Measurements from ENCODE around the gene DNAJC25. TPM values are rescaled to one million over a fixed set of nuclear protein-coding genes. Genes with fewer than 3 reads are reported as not detected.

Gene DNAJC25
- total RNA-seq, 1 donor from 2014 or later = 4.5 TPM

DNA sequence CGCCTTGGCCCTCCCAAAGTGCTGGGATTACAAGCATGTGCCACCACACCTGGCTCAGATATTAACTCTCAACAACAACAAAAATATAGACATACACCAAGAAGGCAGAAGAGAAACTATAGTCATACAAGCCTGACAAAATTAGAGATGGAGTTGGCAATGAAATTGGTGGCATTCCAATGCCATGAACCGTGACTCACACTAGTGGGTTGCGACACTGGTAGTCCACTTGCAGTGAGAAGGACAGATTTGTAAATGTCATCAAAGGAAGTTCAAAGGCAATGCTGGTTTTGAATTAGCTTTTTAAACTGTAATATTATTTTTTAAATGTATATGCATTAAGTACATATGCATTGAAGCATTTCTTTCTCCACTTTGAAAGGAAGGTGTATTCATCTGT, 8.5 kb upstream of the DNAJC25 start:
- no peak for DNase-seq (ENCODE audit: low spot score in 2 of 2)
- FAIRE-seq = no peak

- FAIRE-seq (no peak), DNase-seq (ENCODE audit: low spot score in 2 of 2) (no peak)
These were observed 3.7 kb upstream of the DNAJC25 start for GRCh38 chr9:111627260-111627963.

DNA sequence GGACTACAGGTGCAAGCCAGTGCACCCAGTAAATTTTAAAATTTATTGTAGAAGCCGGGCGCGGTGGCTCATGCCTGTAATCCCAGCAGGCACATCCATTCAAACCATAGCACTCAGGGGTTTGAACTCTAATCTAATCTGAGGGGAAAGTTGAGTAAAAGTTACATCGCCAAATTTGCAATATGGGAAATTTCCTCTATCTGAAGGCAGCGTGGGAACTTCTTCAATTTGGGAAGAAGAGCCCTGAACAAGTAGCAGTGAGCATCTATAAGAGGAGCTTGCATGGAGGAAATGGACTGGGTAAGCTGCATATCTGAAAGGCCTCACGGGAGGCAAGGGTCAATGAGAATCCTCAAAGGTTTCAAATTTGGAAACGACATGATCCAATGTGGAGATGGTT, 2.7 kb upstream of the DNAJC25 start:
- DNase-seq (ENCODE audit: low spot score in 2 of 2) (no peak), FAIRE-seq (no peak)

- DNase-seq (ENCODE audit: low spot score in 2 of 2) (no peak), FAIRE-seq (no peak)
These were observed 761 bp upstream of the DNAJC25 start for GRCh38 chr9:111630182-111630963.

DNA sequence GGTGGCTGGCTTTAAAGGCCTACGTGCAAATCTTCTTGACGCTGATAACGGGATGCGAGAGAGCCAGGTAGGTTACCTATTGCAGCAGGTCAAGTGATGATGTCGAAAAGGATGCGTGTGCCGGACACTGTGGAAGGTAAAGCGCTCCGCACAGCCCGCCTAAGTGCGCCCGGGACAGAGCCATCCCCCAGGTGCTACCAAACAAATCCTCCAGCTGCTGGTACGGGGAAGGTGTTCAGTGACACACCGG, 245 bp upstream of the DNAJC25 start:
- DNase-seq (ENCODE audit: low spot score in 2 of 2) (no peak), FAIRE-seq (no peak)

DNA sequence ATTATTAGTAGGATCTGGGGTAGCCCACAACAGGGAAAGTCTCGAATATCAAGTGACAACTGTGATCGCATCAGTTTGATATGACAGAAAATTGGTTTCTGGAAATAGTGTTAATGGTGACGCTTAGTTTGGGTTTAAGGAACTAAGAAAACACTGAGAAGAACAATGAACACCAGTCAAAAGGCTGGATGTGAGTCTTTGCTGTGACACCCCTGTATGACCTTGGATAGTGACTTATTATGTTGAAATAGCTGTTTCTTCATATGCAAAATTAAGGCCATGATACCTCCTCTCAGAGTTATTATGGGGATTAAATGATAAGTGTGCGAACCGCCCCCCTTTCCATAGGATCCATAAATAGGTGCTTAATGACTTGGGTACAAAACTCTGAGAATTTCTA, 926 bp downstream of the DNAJC25 start:
- FAIRE-seq (no peak), DNase-seq (ENCODE audit: low spot score in 2 of 2) (no peak)

DNA sequence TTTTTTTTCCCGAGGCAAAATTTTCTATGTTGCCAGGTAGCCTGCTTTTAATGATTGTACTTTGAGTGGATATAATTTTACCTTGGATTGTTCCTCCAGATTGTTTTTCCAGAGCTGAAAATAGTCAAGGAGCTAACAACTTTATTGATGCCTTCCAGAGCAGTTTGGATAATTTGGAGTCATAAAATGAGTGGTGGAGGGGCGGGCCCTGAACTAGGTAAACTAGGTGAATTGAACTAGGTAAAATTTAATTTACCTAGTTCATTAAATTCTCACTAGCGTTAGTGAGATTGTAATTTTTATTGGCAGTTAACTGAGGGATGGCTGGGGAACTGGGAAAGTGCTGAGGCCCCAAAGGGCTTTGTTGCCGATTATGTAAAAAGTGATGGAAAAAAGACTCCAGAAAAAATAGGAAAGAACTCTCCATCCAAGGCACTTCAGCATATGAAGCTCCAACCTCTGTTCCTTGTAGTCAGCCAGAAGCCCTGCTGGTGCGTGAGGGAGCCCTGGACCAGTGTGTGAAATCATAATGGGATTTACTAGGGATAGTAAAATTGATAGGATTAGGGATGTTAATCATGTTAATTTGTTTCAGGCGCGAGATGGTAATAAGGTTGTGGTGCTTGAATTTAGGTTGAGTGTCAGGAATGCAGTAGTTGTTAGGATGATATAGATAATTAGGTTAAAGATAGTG, 1.7 kb downstream of the DNAJC25 start:
- no peak for FAIRE-seq

GRCh38 chr9:111633389-111633736, 2.2 kb downstream of the DNAJC25 start:
- no peak for DNase-seq (ENCODE audit: low spot score in 2 of 2)
- FAIRE-seq = no peak

More for the DNA sequence above, 1.7 kb downstream of the DNAJC25 start:
- no peak for DNase-seq (ENCODE audit: low spot score in 2 of 2)

GRCh38 chr9:111634860-111635259, 3.7 kb downstream of the DNAJC25 start:
- DNase-seq (ENCODE audit: low spot score in 2 of 2) (no peak), FAIRE-seq (no peak)

- DNase-seq (ENCODE audit: low spot score in 2 of 2) (no peak), FAIRE-seq (no peak)
These were observed 6.4 kb downstream of the DNAJC25 start for GRCh38 chr9:111637421-111637950.

- DNase-seq (ENCODE audit: low spot score in 2 of 2) (no peak), FAIRE-seq (no peak)
These were observed 13.2 kb downstream of the DNAJC25 start for GRCh38 chr9:111644195-111644772.

GRCh38 chr9:111645806-111646205, 14.7 kb downstream of the DNAJC25 start:
- DNase-seq (ENCODE audit: low spot score in 2 of 2) = no peak
- FAIRE-seq = no peak

DNA sequence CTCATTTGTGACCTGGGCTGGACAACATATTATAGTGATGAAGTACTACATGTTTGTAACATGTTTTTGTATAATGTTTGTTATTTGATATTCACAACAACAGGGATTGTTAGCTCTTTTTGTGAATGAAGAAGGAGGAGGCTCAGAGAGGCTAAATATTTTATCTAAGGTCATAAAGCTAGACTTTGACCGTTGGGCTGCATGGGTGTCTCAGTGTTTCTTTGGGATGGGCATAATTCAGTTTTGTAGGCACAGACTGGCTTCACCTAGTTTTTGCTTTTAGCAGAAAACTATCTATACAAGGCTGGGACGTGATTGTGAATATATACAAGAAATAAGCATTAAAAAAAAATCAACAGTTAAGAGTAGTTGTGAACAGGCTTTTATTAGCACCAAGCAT, 15.3 kb downstream of the DNAJC25 start:
- FAIRE-seq (no peak), DNase-seq (ENCODE audit: low spot score in 2 of 2) (no peak)

DNA sequence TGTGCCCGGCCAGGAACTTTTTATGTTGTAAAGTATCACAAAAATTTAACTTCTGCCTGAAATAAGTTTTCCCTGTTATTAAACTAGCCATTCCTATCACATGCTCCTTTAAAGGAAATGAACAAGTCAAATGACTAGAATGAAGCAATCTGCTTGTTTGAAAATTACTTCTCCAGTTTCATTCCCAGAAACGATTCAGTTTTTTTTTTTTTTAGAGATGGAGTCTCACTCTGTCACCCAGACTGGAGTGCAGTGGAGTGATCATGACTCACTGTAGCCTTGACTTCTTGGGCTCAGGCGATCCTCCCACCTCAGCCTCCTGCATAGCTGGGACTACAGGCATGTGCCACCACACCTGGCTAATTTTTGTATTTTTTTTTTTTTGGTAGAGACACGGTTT, 16.9 kb downstream of the DNAJC25 start:
- no peak for DNase-seq (ENCODE audit: low spot score in 2 of 2)
- no peak for FAIRE-seq

GRCh38 chr9:111649016-111649415, 17.9 kb downstream of the DNAJC25 start:
- no peak for DNase-seq (ENCODE audit: low spot score in 2 of 2)
- no peak for FAIRE-seq

GRCh38 chr9:111657051-111657450, 25.9 kb downstream of the DNAJC25 start:
- DNase-seq (ENCODE audit: low spot score in 2 of 2) = no peak
- FAIRE-seq = no peak

DNA sequence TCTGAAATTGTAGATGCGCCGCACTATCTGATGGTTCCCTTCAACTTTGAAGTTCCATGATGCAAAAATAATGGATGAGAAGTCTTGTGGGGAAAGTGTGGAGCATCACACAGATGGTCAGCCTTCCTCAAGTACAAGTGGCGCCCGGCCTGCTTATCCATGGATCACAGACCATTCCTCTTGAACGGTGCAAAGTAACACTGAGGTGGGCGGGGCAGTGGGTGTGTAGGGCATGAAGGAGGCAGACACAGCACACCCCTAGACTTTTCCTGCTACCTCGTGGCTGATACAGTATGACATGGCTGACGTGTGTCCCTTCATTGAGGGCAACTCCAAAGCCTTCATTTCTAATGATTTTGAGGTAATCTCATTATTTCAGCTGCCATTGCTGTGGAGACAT, 27.8 kb downstream of the DNAJC25 start:
- DNase-seq (ENCODE audit: low spot score in 2 of 2) (no peak), FAIRE-seq (no peak)

DNA sequence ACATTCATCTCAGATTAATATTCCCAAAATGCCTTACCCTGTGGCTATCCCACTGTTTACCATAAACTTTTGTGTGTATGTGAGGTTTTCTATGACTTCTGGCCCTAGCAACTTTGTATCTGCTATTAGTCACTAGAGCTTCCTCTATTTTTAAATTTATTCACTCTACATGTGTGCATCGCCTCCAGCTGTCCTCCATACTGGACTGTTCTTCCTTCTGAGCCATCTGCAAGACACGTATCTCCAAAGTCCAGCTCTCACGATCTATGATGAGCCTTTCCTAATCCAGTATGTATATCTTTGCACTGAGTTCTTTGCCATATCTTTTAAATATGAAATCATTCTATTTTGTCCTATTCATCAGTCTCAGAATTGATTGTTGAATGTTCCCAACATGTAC, 28.6 kb downstream of the DNAJC25 start:
- no peak for FAIRE-seq
- no peak for DNase-seq (ENCODE audit: low spot score in 2 of 2)

- FAIRE-seq (no peak), DNase-seq (ENCODE audit: low spot score in 2 of 2) (peak; percentile 79 to 82)
These were observed 30.1 kb downstream of the DNAJC25 start, which contains the start of gene GNG10 for GRCh38 chr9:111661150-111661801. GNG10 (plus strand) TSS chr9:111661605; CDS start chr9:111661635, 30 bp downstream.

GRCh38 chr9:111661802-111662521, 30.8 kb downstream of the DNAJC25 start:
- DNase-seq (ENCODE audit: low spot score in 2 of 2) (peak; percentile 47 to 57), FAIRE-seq (no peak)
